A549 (cell line): ENCODE results near the gene PTGS2.

Experiments used
- CTCF ChIP-seq: fragments of >200 bp; sonication (Bioruptor Twin); formaldehyde crosslinking; IDR thresholded peaks from 3 replicates; pipeline ENCODE4 v1.5.1; 2016
- FOSB ChIP-seq: fragments of 250-450 bp; sonication (Bioruptor Pico); IDR thresholded peaks from 2 replicates; pipeline ENCODE4 v1.5.0; 2020; ENCODE audit warnings: mild to moderate bottlenecking, moderate library complexity
- NR3C1 ChIP-seq: fragments of >200 bp; sonication (Bioruptor Twin); formaldehyde crosslinking; IDR thresholded peaks from 3 replicates; pipeline ENCODE4 v1.6.1; 2017
- PBX3 ChIP-seq: IDR thresholded peaks from 2 replicates; pipeline ENCODE4 v1.6.1; 2012
- POLR2AphosphoS2 ChIP-seq: conservative IDR thresholded peaks from 2 replicates; pipeline ENCODE4 v1.6.1; 2012; ENCODE audit warnings: low read length, improper control_type of control experiment, inconsistent platforms
- TP53 ChIP-seq: fragments of 250-450 bp; sonication (Bioruptor Pico); IDR thresholded peaks from 2 replicates; pipeline ENCODE4 v1.5.0; 2021; ENCODE audit warnings: mild to moderate bottlenecking, moderate library complexity

GRCh38 chr1:186636786-186637185 is 43.4 kb downstream of the PTGS2 start:
- TF ChIP-seq TP53 (no peak), CTCF (no peak), POLR2AphosphoS2 (no peak), FOSB (CRISPR knock-in tag) (no peak), PBX3 (no peak), NR3C1 (no peak)
